AG09309 (cell line): Measurements from ENCODE around the gene HEXA.

ENCODE experiments used
- DNase-seq: peaks from one replicate; pipeline ENCODE4 v3.0.0-alpha.2; 2010; ENCODE audit warnings: low read depth
- H3K4me3 ChIP-seq: 2 replicates; pipeline ENCODE4 v1.5.1; 2011; ENCODE audit warnings: mild to moderate bottlenecking, low read depth, low read length, moderate library complexity; ENCODE audit not compliant: control insufficient read depth
- TF ChIP-seq, protein P1 (sequence below): IDR thresholded peaks from 2 replicates; pipeline ENCODE4 v1.5.1; 2011; ENCODE audit warnings: mild to moderate bottlenecking, low read depth, low read length, inconsistent platforms; ENCODE audit not compliant: insufficient read depth, control insufficient read depth; ENCODE audit errors: missing control alignments

HEXA gene

DNA sequence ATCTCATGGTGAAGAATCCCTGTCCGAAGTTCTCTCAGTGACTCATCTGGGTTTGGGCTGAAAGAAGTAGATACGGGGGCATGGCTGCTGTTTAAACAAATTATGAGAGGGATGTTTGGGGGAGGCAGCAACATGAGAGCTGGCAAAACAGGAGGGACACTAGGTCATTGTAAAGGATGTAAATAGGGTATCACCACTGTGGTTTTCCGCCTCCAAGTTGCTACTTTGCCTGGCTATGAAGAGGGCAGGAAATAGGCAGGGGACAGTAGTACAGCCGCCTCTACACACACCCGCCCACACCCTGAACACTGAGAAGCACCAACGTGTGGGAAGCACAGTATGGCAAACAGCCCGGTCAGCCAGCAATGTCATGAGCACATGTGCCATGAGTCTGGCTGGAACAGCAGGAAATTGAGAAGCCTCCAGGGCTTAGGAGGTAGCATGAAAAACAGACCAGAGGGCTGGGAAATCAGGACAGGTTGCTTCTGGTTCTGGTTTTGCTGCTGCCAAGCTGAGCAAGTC lies 17.1 kb downstream of the HEXA start:
- no peak overlapping the region for H3K4me3 ChIP-seq
- peak; percentile 35 for DNase-seq
- TF ChIP-seq, protein P1, sequence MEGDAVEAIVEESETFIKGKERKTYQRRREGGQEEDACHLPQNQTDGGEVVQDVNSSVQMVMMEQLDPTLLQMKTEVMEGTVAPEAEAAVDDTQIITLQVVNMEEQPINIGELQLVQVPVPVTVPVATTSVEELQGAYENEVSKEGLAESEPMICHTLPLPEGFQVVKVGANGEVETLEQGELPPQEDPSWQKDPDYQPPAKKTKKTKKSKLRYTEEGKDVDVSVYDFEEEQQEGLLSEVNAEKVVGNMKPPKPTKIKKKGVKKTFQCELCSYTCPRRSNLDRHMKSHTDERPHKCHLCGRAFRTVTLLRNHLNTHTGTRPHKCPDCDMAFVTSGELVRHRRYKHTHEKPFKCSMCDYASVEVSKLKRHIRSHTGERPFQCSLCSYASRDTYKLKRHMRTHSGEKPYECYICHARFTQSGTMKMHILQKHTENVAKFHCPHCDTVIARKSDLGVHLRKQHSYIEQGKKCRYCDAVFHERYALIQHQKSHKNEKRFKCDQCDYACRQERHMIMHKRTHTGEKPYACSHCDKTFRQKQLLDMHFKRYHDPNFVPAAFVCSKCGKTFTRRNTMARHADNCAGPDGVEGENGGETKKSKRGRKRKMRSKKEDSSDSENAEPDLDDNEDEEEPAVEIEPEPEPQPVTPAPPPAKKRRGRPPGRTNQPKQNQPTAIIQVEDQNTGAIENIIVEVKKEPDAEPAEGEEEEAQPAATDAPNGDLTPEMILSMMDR = no peak

GRCh38 chr15:72358121-72358520 lies 17.7 kb downstream of the HEXA start:
- DNase-seq = no peak
- TF ChIP-seq, protein P1 = no peak
- H3K4me3 ChIP-seq = no peak overlapping the region

DNA sequence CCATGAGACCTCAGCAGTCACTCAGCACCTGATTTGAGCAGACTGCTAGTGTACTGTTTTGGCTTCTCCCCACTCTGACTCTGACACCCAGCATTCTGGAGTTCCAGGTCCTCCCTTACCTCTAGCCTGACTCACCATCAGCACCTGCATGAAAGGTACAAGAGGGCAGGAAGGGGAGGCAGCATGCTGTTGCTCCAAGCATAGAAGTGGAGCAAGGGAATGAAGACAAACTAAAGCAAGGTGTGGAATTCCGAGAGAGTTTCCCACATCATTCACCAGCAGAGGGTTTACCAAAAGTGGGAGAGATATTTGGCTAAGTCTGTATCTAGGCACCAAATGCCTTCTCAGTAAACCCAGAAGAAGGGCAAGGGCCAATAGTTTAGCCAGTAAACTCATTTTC lies 21.3 kb downstream of the HEXA start:
- H3K4me3 ChIP-seq = no peak overlapping the region
- no peak for DNase-seq
- TF ChIP-seq, protein P1 = no peak

- TF ChIP-seq, protein P1 = no peak
- no peak for DNase-seq
- no peak overlapping the region for H3K4me3 ChIP-seq
These were observed 22.5 kb downstream of the HEXA start for GRCh38 chr15:72353266-72353665.

DNA sequence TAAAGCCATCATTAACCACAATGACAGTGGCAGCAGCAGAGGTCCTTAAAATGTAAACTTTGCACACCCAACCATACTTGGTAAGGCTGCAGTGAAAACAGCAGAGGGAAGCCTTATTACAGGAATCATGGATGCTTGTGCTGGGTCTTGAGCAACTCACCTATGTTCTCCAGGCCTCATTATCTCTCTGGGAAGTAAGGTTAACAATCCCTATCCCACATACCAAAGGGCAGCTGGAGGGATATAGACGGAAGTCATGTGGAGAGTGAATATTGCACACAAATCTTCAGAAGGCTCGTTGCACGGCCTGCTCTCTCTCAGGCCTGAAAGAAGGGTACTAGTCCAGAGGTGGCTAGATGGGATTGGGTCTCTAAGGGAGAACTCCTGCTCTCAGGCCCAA lies 30.0 kb downstream of the HEXA start:
- no peak overlapping the region for H3K4me3 ChIP-seq
- TF ChIP-seq, protein P1 = no peak
- no peak for DNase-seq

GRCh38 chr15:72345280-72345679 lies 30.5 kb downstream of the HEXA start:
- TF ChIP-seq, protein P1 = no peak
- no peak for DNase-seq
- no peak overlapping the region for H3K4me3 ChIP-seq

GRCh38 chr15:72344602-72345001 lies 31.2 kb downstream of the HEXA start:
- DNase-seq = no peak
- TF ChIP-seq, protein P1 = no peak
- H3K4me3 ChIP-seq = no peak overlapping the region
